CD4-positive, alpha-beta T cell treated with Interferon alpha-2 for 1 hour (primary cell): Measurements from ENCODE around the gene MKI67.
A peak's percentile ranks its signal among the peaks of the same experiment; 100 is the strongest.

Experiments
- DNase-seq, 2 donors: peaks; one replicate each; pipeline ENCODE4 v3.0.0-alpha.2; 2020 to 2022

Gene MKI67

GRCh38 chr10:128064108-128064969 is 61.9 kb downstream of the MKI67 start:
- DNase-seq: peak; percentile 72 to 82

- DNase-seq: no peak
Observed at GRCh38 chr10:128063736-128064107, 62.5 kb downstream of the MKI67 start.

- DNase-seq: peak; percentile 76 to 78
Observed at GRCh38 chr10:128062881-128063563, 63.2 kb downstream of the MKI67 start.

GRCh38 chr10:128062331-128062880 is 63.8 kb downstream of the MKI67 start:
- DNase-seq: peak in 1 of 2 donors; percentile 34

DNA sequence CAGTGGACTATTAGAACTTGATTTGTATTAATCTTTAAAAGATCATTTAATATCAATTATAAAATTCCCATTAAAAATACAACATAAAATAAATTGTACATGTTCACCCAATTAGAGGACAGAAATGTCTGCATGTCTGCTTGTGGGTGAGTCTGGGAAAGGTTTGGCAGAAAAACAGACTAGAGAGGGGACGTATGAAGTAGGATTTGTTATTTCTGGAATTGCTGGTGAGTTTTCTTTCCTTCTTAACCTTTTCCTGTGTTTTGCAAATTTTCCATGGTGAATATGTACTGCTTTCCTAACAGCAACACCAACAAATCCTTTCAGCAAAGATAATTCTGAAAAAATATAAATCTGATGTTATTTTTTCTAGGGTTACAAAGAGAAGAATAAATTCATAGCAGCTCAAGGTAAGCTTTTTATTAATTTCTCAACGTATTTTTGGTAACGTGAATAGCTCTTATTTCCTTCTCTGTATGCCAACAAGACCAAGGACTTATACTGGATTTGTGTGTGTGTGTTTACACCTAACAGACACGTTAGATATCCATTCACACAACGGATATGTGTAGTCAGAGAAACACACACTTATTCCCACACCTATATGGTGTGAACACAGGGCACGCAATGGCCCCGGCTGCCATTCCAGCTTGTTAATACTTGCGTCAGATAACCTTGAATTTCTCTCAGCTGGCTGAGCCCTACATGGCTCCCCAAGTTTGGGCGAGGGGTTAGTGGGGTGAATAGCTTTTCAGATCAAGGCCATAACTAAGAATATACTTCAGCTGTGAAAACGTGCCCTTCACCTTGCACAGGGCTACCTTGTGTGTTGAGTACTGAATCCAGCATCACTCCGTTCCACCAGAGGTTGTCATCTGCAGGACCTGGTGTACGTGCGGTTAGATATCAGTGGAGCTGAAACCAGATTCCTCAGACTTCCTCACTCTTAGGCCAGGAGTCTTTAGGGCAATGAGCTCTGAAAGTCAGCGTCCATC is 64.6 kb downstream of the MKI67 start:
- DNase-seq: no peak

GRCh38 chr10:128060341-128061250 is 65.6 kb downstream of the MKI67 start:
- no peak for DNase-seq

GRCh38 chr10:128059982-128060293 is 66.3 kb downstream of the MKI67 start:
- no peak for DNase-seq

DNA sequence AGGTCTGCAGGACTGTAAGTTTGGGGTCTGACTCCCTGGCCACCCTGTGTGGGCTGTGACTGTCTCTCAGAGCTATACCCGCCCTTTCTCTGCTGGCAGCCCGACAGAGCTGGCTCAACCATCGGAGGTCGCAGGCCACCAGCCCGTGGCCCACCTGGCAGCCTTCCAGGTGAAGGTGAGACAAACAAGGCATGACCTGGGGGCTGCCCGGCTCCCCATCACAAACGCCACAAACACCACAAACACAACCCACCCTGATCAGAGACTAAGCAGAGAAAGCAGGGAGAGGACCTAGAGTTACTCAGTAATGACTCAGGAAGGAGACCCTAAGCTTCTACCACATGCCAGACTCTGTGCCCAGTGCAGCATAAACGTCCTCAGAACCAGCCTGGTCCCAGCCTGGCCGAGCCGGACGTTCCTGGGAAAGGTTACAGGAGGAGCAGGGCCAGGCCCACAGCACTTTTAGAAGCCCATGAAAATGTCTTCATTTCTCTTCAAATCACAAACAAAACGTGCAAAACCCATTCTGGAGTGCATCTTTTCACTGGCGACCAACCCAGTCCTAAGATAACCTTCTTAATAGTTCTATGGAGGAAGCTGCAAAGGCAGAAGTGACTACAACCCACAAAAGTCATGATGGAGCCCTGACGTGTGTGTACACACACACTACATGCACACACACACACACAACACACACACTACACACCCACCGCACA is 66.8 kb downstream of the MKI67 start:
- no peak for DNase-seq

DNA sequence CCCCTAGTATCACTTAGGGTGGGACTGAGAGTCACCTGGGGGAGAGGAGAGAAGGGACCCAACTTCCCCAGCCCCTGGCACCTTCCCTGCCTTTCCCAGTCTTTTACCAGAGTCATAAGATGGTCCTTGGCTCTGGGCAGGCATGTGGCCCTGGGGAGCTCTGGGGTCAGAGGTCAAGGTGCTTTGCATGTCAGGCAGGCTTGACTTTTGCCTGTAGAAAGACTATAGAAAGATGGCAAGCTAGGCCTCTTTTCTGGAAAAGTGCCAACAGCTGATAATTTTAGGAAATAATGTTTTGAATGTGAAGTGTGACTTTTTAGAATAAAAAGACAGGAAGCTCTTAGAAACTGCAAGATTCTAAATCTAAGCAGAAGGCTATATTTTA is 67.5 kb downstream of the MKI67 start:
- no peak for DNase-seq

GRCh38 chr10:128058106-128058749 is 68.0 kb downstream of the MKI67 start:
- DNase-seq: no peak

GRCh38 chr10:128056303-128057050 is 69.7 kb downstream of the MKI67 start:
- no peak for DNase-seq

- DNase-seq: no peak
Observed at GRCh38 chr10:128055061-128055868, 71.0 kb downstream of the MKI67 start.

DNA sequence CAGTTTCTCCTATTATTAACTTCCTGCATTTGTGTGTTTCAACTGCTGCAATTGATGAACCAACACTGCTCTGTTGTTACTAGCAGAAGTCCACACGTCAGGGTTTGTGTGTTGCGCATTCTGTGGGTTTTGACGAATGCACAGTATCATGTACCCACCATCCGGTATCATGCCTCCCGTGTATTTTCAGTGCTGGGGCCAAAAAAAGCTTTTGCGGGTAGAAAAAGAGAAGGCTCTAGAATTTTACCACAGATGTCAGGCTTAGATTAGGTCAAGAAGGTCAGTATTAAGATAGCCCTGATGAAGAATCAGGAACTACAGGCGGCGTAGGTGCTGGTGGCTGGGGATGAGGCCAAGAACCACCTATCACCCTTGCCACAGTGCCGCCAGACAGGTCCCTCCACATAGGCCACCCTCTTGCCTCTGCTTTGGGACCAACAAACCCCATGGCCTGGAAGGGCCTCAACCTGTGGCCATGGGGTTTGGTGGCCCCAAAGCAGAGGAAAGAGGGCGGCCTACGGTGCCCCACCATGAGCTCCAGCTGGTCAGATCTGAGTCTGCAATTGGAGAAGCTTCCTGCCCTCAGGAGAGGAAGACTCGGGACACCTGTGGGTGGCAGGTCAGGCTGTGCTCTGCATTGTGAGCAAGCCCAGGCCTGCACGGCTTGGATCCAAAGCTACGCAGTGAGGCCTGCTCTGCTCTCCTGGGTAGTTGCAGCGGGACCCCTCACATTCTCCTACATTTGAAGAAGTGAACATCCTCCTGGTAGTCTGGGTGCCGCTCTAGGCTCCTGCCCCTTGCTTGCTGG is 71.9 kb downstream of the MKI67 start:
- DNase-seq: peak in 1 of 2 donors; percentile 53

GRCh38 chr10:128053356-128053755 is 72.9 kb downstream of the MKI67 start:
- DNase-seq: no peak

- DNase-seq: no peak
Observed at GRCh38 chr10:128052696-128053095, 73.5 kb downstream of the MKI67 start.

- DNase-seq: no peak
Observed at GRCh38 chr10:128051548-128051947, 74.7 kb downstream of the MKI67 start.

- peak in 1 of 2 donors; percentile 52 for DNase-seq
Observed at GRCh38 chr10:128050936-128051335, 75.3 kb downstream of the MKI67 start.

DNA sequence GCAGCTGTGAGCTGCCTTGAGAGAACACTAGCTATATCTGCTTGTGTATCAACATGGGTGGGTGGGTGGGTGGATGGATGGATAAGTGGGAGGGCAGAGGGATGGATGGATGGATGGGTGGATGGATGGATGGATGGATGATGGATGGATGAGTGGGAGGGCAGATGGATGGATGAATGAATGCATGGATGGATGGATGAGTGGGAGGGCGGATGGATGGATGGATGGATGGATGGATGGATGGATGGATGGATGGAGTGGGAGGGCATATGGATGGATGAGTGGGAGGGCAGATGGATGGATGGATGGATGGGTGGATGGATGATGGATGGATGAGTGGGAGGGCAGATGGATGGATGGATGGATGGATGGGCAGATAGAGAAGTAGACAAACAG is 76.1 kb downstream of the MKI67 start:
- DNase-seq: no peak
